A549 treated with RU486 at 1 μM for 4 hours (cell line): ENCODE measurements around the gene EIF3K. TPM values are rescaled to one million over a fixed set of nuclear protein-coding genes. Genes with fewer than 3 reads are reported as not detected.

Experiments
- total RNA-seq: library from RNA; stranded (reverse); fragments of 200-300 nt; extraction: Qiagen RNA extraction; gene quantifications from 5 replicates; pipeline ENCODE4 v1.2.3, GENCODE V29; 2022; ENCODE audit warnings: low read depth

The EIF3K gene, protein sequence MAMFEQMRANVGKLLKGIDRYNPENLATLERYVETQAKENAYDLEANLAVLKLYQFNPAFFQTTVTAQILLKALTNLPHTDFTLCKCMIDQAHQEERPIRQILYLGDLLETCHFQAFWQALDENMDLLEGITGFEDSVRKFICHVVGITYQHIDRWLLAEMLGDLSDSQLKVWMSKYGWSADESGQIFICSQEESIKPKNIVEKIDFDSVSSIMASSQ
- 692 to 886 TPM (median 749 TPM) in 5 replicates for total RNA-seq

DNA sequence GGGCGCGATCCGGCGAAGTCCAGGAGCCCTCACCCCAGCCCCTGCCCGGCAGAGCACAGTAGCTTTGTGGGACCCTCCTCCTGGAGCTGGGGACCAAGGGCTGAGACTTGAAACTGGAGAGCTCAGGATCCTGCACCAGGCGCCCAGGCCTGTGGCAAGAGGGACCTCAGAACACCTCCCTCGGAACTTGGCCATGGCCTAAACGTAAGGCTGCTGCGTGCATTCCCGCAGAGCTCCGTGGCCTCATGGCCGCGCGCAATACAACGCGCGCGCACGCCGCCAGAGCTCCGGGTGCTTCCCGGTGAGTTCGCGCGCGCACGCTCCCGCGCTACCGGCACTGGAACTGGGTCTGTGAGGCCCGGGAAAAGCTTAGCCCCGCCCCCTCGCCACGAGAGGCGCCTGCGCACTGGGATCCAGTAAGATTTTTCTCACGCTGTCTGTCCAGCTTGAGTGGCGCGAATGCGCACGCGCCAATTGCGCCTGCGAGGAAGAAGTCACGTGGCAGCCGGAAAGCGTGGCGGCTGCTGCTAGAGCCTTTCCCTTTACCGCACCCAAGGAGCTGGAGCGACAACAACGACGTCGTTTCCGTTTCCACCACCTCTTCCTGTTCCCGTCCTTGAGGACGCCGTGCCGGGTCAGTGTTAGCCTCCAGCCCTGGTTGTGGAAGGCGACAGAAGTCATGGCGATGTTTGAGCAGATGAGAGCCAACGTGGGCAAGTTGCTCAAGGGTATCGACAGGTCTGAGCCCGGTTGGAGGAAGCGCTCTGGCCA is at the start of gene EIF3K:
Gene EIF3K (plus strand): TSS at position 599 of the 771 bp plus-strand sequence. CDS start 81 bp downstream, at position 680.

DNA sequence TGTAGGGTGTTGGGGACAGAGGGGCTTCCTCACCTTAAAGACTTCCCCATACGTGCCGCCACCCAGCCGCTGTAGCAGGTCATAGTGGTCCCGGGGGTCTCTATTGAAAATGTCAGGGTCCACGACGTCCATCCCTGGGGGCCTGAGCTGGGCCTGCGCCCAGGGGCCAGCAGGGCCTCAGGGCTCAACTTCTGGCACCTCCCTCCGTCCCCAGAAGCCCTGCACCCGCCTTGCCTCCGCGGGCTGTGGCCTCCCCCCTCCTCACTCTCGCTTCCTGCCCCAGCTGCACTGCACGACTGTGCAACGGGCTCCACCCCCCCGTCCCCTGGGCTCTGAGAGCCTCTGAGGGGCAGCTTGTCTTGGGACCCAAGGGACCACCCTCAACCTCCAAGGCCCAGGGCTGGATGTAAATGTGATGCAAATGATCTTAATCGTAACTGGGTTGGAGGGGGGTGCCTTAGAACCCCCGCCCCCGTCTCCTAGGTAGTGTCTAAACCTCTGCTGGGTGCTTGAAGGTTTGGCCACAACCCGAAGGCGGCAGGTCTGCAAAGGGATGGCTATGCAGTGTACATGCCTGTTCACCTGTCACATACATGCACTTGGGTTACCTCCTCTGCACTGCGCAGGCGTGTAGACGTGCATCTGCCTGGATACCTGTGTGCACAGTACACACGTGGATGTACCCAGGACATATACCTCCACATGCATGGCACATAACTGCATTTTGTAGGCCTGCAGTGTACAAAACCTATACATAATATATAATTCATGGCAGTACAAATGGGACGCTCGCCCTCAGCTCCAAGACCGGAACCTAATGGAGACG is 1.0 kb upstream of the EIF3K start, which contains the start of gene MAP4K1:
Gene MAP4K1 (minus strand): TSS at position 190 of the 826 bp plus-strand sequence. CDS start 58 bp downstream, at position 132.

DNA sequence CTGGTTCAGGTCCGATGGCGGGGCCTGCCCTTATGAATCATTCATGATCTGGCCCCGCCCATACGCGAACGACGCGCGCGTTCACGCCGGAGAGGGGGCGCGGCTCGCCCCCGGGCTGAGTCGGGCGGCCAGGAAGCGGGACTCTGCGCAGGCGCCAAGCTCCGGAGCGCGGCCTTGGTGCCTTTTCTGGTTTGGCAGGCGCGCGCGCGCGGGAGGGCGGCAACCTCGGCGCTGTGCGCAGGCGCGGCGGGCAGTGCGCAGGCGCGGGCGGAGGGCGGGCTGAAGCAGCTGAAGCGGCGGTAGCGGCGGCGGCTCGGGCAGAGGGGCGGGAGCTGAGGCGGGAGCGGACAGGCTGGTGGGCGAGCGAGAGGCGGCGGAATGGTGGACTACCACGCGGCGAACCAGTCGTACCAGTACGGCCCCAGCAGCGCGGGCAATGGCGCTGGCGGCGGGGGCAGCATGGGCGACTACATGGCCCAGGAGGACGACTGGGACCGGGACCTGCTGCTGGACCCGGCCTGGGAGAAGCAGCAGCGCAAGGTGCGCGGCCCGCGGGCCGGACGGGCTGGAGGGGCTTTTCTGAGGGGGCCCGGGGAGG is 28.5 kb downstream of the EIF3K start, which contains the start of gene ACTN4:
Gene ACTN4 (plus strand): TSS at position 282 of the 598 bp plus-strand sequence. CDS start 97 bp downstream, at position 379.

Other genes with a start within 250 kb of the EIF3K start
- gene PSMD8, start 244.6 kb upstream of the EIF3K start, total RNA-seq = 470 to 589 TPM (median 496 TPM) in 5 replicates
- gene GGN, start 231.2 kb upstream of the EIF3K start, total RNA-seq = 0.11 to 0.75 TPM (median 0.47 TPM) in 5 replicates
- 1.9 to 4.0 TPM (median 3.4 TPM) in 5 replicates for gene SPRED3, start 230.5 kb upstream of the EIF3K start, total RNA-seq
- 16.8 to 31.3 TPM (median 25.6 TPM) in 5 replicates for gene FAM98C, start 216.1 kb upstream of the EIF3K start, total RNA-seq
- gene RASGRP4, start 193.0 kb upstream of the EIF3K start, total RNA-seq = 0.09 TPM in 1 of 5 replicates, not detected in the others
- 4.0 to 6.1 TPM (median 5.0 TPM) in 5 replicates for gene RYR1, start 185.5 kb upstream of the EIF3K start, total RNA-seq
- 0.27 to 1.4 TPM (median 0.70 TPM) in 5 replicates for gene MAP4K1, start 1.2 kb upstream of the EIF3K start, total RNA-seq
- 858 to 1,250 TPM (median 1,162 TPM) in 5 replicates for gene ACTN4, start 28.5 kb downstream of the EIF3K start, total RNA-seq
- gene CAPN12, start 125.3 kb downstream of the EIF3K start, total RNA-seq = 3.6 to 6.5 TPM (median 5.9 TPM) in 5 replicates
- gene LGALS7, start 154.3 kb downstream of the EIF3K start, total RNA-seq = 0.82 to 1.0 TPM in 2 of 5 replicates, not detected in the others
- gene LGALS7B, start 170.0 kb downstream of the EIF3K start, total RNA-seq = 0.34 TPM in 1 of 5 replicates, not detected in the others
- gene LGALS4, start 193.8 kb downstream of the EIF3K start, total RNA-seq = 0.30 to 1.8 TPM (median 0.78 TPM) in 5 replicates
- gene ECH1, start 212.6 kb downstream of the EIF3K start, total RNA-seq = 322 to 420 TPM (median 344 TPM) in 5 replicates
- gene HNRNPL, start 230.8 kb downstream of the EIF3K start, total RNA-seq = 346 to 375 TPM (median 352 TPM) in 5 replicates